SK-N-SH (cell line): ENCODE results near the gene NTRK2.

Experiments
- CTCF ChIP-seq: fragments of 200-600 bp; sonication (generic); IDR thresholded peaks from 2 replicates; pipeline ENCODE4 v1.6.1; 2017; ENCODE audit warnings: antibody characterized with exemption, mild to moderate bottlenecking, moderate library complexity
- EP300 ChIP-seq, 2 experiments: IDR thresholded peaks; 2 replicates each; pipeline versions ENCODE4 v1.4.0 to v1.6.1; 2012; ENCODE audit warnings: borderline replicate concordance in 1 of 2, low read depth in 1 of 2, low read length in 1 of 2
- FOXJ3 ChIP-seq: sonication (generic); formaldehyde crosslinking; IDR thresholded peaks from 2 replicates; pipeline ENCODE4 v1.5.1; 2020; ENCODE audit warnings: mild to moderate bottlenecking, missing genetic modification reagents
- FOXM1 ChIP-seq: IDR thresholded peaks from 2 replicates; pipeline ENCODE4 v1.4.0; 2012; ENCODE audit warnings: low read depth, mild to moderate bottlenecking
- GABPA ChIP-seq: IDR thresholded peaks from 2 replicates; pipeline ENCODE4 v1.4.0; 2012; ENCODE audit warnings: low read depth, mild to moderate bottlenecking
- MEF2A ChIP-seq: IDR thresholded peaks from 2 replicates; pipeline ENCODE4 v1.4.0; 2012; ENCODE audit warnings: low read depth, borderline replicate concordance
- NRF1 ChIP-seq: IDR thresholded peaks from 2 replicates; pipeline ENCODE4 v1.6.1; 2012; ENCODE audit warnings: low read depth, mild to moderate bottlenecking, low read length
- PBX3 ChIP-seq: IDR thresholded peaks from 2 replicates; pipeline ENCODE4; 2012
- POLR2AphosphoS5 ChIP-seq: IDR thresholded peaks from 2 replicates; pipeline ENCODE4 v1.6.1; 2012; ENCODE audit warnings: low read depth, low read length
- RAD21 ChIP-seq: IDR thresholded peaks from 2 replicates; pipeline ENCODE4 v1.6.1; 2012; ENCODE audit warnings: mild to moderate bottlenecking, low read length
- RCOR1 ChIP-seq: fragments of 150-350 bp; IDR thresholded peaks from 2 replicates; pipeline ENCODE4 v1.6.1; 2017; ENCODE audit warnings: antibody characterized with exemption, low read length
- SMC3 ChIP-seq: IDR thresholded peaks from 2 replicates; pipeline ENCODE4 v1.6.1; 2012; ENCODE audit warnings: low read depth, low read length, improper control_type of control experiment
- TAF1 ChIP-seq: IDR thresholded peaks from 2 replicates; pipeline ENCODE4 v1.6.1; 2012; ENCODE audit warnings: low read depth, mild to moderate bottlenecking, low read length, moderate library complexity, borderline replicate concordance
- TEAD4 ChIP-seq: IDR thresholded peaks from 2 replicates; pipeline ENCODE4 v1.4.0; 2012; ENCODE audit warnings: mild to moderate bottlenecking, borderline replicate concordance; ENCODE audit not compliant: insufficient read depth

GRCh38 chr9:84807431-84807830, 137.9 kb downstream of the NTRK2 start:
- no peak for TF ChIP-seq POLR2AphosphoS5
- no peak for TF ChIP-seq TAF1
- no peak for TF ChIP-seq CTCF
- TF ChIP-seq PBX3, result no peak
- no peak for TF ChIP-seq SMC3
- no peak for TF ChIP-seq FOXJ3
- TF ChIP-seq RAD21, result no peak
- TF ChIP-seq TEAD4, result no peak
- TF ChIP-seq FOXM1, result no peak
- no peak for TF ChIP-seq RCOR1
- TF ChIP-seq GABPA, result no peak
- TF ChIP-seq EP300 (IDR thresholded peaks at IDR 0.05; ENCODE audit: borderline replicate concordance in 1 of 2, low read depth in 1 of 2, low read length in 1 of 2), result no peak
- no peak for TF ChIP-seq MEF2A
- TF ChIP-seq NRF1, result no peak
